M059J (cell line): ENCODE measurements around the gene PON1. TPM values are rescaled to one million over a fixed set of nuclear protein-coding genes. Genes with fewer than 3 reads are reported as not detected.

Experiments used
- DNase-seq: peaks from one replicate; pipeline ENCODE4 v3.0.0-alpha.2; 2012; ENCODE audit warnings: low read depth
- total RNA-seq: library from RNA; depleted of rRNA; stranded (reverse); fragments of >200 nt; shearing (Covaris generic); gene quantifications from 2 replicates; pipeline ENCODE4 v1.2.3, GENCODE V29; 2014; rRNA removed

Gene PON1
- total RNA-seq, 1 experiment from 2014 or later, result not detected

DNA sequence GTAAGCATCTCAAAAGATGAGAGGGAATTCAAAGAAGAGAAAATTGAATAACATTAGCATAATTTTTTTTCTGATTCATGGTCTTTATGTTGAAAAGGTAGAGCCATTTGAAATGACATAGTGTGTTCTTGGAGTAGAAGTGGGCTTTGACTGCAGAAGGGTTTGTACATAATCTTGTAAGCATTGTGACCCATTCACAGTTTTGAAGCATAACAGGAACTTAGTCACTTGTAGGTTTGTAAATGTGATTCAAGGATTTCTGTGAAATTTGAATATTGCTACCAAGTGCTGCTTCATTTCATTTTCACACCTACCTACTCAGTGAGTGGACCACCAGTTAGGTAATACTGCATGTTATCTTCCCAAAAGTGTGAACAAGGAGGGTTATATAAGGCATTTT is 68.6 kb downstream of the PON1 start:
- no peak for DNase-seq

DNA sequence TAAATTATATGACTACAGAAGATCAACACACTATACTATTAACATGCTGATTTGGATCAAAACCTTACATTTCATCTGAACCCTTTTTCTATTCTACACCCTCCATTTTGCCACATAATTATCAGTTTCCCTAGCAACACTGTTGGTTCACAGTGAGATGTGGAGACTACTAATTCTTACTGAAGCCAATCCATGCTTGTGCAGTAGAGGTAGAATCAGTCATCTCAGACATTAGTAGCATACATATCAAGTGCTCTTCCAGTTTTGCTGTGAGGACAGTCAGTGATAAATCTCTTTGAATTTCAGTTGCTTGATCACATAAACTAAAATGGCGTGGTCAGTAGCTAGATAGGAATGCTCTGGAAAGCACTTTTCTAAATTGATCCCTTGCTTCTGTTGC is 70.3 kb downstream of the PON1 start:
- DNase-seq, result no peak

DNA sequence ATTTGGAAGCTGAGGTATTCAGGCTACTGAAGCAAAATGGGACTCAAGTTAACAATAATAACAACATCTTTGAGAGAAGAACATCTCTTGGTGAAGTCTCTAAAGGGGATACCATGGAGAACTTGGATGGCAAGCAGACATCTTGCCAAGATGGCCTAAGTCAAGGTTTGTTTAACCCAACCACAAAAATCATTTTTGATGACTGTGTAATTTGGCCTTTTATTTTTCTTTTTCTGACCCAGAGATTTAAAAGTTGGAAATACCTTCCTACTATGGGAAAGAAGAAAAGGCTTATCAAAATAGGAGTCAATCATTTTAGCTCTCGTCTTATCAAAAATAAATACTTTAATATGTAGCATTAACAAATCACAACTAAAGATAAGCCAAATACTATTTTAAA is 72.4 kb downstream of the PON1 start:
- no peak for DNase-seq

GRCh38 chr7:95250571-95250970 is 73.8 kb downstream of the PON1 start:
- no peak for DNase-seq

Other genes starting within 250 kb of the PON1 start
- 0.49 TPM in 1 of 2 replicates, not detected in the other for gene PON3, start 71.8 kb upstream of the PON1 start, total RNA-seq
- gene PON2, start 110.5 kb upstream of the PON1 start, total RNA-seq, result 213 and 223 TPM in 2 replicates
- not detected in 2 replicates for gene ASB4, start 161.4 kb upstream of the PON1 start, total RNA-seq